K562 (cell line): ENCODE data around the gene RAP2C. TPM values are rescaled to one million over a fixed set of nuclear protein-coding genes. Genes with fewer than 3 reads are reported as not detected.

Experiments
- ATF7 ChIP-seq: fragments of 450-650 bp; IDR thresholded peaks from 2 replicates; pipeline ENCODE4 v1.7.1; 2014; ENCODE audit warnings: mild to moderate bottlenecking, moderate library complexity
- CHD2 ChIP-seq: IDR thresholded peaks from 2 replicates; pipeline ENCODE4 v1.6.1; 2011; ENCODE audit warnings: low read depth, low read length
- CREB1 ChIP-seq, 2 experiments: sonication (generic) in 1 of 2; formaldehyde crosslinking in 1 of 2; IDR thresholded peaks; 2 replicates each; pipeline versions ENCODE4 v1.6.1 to v1.8.0; 2012 to 2022; ENCODE audit warnings: inconsistent platforms in 1 of 2, mild to moderate bottlenecking in 1 of 2, missing genetic modification reagents in 1 of 2, moderate library complexity in 1 of 2
- CTBP1 ChIP-seq: fragments of 450-650 bp; IDR thresholded peaks from 2 replicates; pipeline ENCODE4 v1.6.1; 2016; ENCODE audit warnings: borderline replicate concordance
- EHMT2 ChIP-seq: fragments of 450-650 bp; IDR thresholded peaks from 2 replicates; pipeline ENCODE4 v1.6.1; 2018; ENCODE audit warnings: antibody characterized with exemption
- FOXM1 ChIP-seq, 2 experiments: fragments of 450-650 bp in 1 of 2; sonication (generic) in 1 of 2; formaldehyde crosslinking in 1 of 2; IDR thresholded peaks; 2 replicates each; pipeline versions ENCODE4 v1.6.1 to v1.9.0; 2017 to 2022; ENCODE audit warnings: low read depth in 2 of 2, mild to moderate bottlenecking in 2 of 2, missing genetic modification reagents in 1 of 2, moderate library complexity in 1 of 2
- GTF2E2 ChIP-seq: fragments of 200-800 bp; sonication (Bioruptor generic); IDR thresholded peaks from 2 replicates; pipeline ENCODE4 v1.6.1; 2016; ENCODE audit warnings: missing genetic modification characterization, missing compliant biosample characterization
- ILK ChIP-seq: fragments of 450-650 bp; IDR thresholded peaks from 2 replicates; pipeline ENCODE4 v1.6.1; 2016; ENCODE audit warnings: missing genetic modification characterization, low read depth, mild to moderate bottlenecking, missing compliant biosample characterization, moderate library complexity, borderline replicate concordance
- KLF6 ChIP-seq: fragments of 250-450 bp; sonication (Bioruptor Pico); IDR thresholded peaks from 2 replicates; pipeline ENCODE4 v1.4.0; 2020; ENCODE audit warnings: mild to moderate bottlenecking, moderate library complexity, borderline replicate concordance
- MED1 ChIP-seq: sonication (generic); formaldehyde crosslinking; IDR thresholded peaks from 2 replicates; pipeline ENCODE4 v1.8.1; 2023; ENCODE audit warnings: missing genetic modification reagents, borderline replicate concordance
- MTA3 ChIP-seq: fragments of 450-650 bp; formaldehyde crosslinking; IDR thresholded peaks from 2 replicates; pipeline ENCODE4 v1.6.1; 2017; ENCODE audit warnings: mild to moderate bottlenecking, borderline replicate concordance
- MYNN ChIP-seq, 2 experiments: sonication (generic); formaldehyde crosslinking in 1 of 2; IDR thresholded peaks; 2 replicates each; pipeline versions ENCODE4 v1.5.0 to v1.6.1; 2016 to 2020; ENCODE audit warnings: antibody characterized with exemption in 1 of 2, missing genetic modification reagents in 1 of 2
- NRF1 ChIP-seq, 2 experiments: fragments of 450-650 bp; IDR thresholded peaks in 1 of 2; conservative IDR thresholded peaks in 1 of 2; 2 replicates each; pipeline ENCODE4 v1.6.1; 2014; ENCODE audit warnings: mild to moderate bottlenecking in 2 of 2
- PHTF2 ChIP-seq: fragments of 250-450 bp; sonication (Bioruptor Pico); IDR thresholded peaks from 2 replicates; pipeline ENCODE4 v1.5.0; 2021; ENCODE audit warnings: mild to moderate bottlenecking
- PRPF4 ChIP-seq: fragments of 200-400 bp; formaldehyde crosslinking; IDR thresholded peaks from one replicate; pipeline ENCODE4 v1.6.1; 2017; ENCODE audit warnings: low read length, low read depth, mild to moderate bottlenecking; ENCODE audit not compliant: insufficient read depth, poor library complexity, severe bottlenecking
- RBM15 ChIP-seq: fragments of 200-400 bp; formaldehyde crosslinking; IDR thresholded peaks from 2 replicates; pipeline ENCODE4 v1.6.1; 2018; ENCODE audit warnings: mild to moderate bottlenecking, low read length, moderate library complexity; ENCODE audit not compliant: insufficient read depth
- SAFB2 ChIP-seq: fragments of 200-400 bp; formaldehyde crosslinking; IDR thresholded peaks from 2 replicates; pipeline ENCODE4 v1.6.1; 2018; ENCODE audit warnings: borderline replicate concordance, low read length, low read depth, moderate library complexity; ENCODE audit not compliant: severe bottlenecking
- SIX5 ChIP-seq, 2 experiments: IDR thresholded peaks; 2 replicates each; pipeline ENCODE4 v1.6.1; 2011; ENCODE audit warnings: low read length in 2 of 2, borderline replicate concordance in 1 of 2, low read depth in 1 of 2, mild to moderate bottlenecking in 1 of 2, moderate library complexity in 1 of 2; ENCODE audit not compliant: insufficient read depth in 1 of 2
- SMAD1 ChIP-seq: fragments of 150-350 bp; IDR thresholded peaks from 2 replicates; pipeline ENCODE4 v1.6.1; 2014; ENCODE audit warnings: low read length, low read depth; ENCODE audit not compliant: partially characterized antibody
- SOX6 ChIP-seq: fragments of 450-650 bp; IDR thresholded peaks from 2 replicates; pipeline ENCODE4 v1.6.1; 2014; ENCODE audit warnings: mild to moderate bottlenecking
- XRCC5 ChIP-seq: fragments of 200-400 bp; formaldehyde crosslinking; IDR thresholded peaks from 2 replicates; pipeline ENCODE4 v1.6.1; 2017; ENCODE audit warnings: low read depth, mild to moderate bottlenecking, low read length
- polyA plus RNA-seq, 8 experiments: library from polyadenylated mRNA; depleted of rRNA in 4 of 8; stranded (reverse) in 5 of 8; unstranded in 3 of 8; fragments of >200 nt; fragmentation: Nextera tagmentation in 2 of 8; fragmentation: Illumina TruSeq in 1 of 8; extraction: Ambion mirVana in 2 of 8; extraction: Trizol in 1 of 8; gene quantifications; 2 replicates each; pipeline versions ENCODE4 v1.2.1 to v1.2.3, GENCODE V29; 2011 to 2014; ENCODE audit warnings: inconsistent platforms in 1 of 8, missing spikeins in 1 of 8
- total RNA-seq, 7 experiments: library from RNA; depleted of rRNA in 6 of 7; stranded (reverse); fragments of >200 nt in 6 of 7; fragmentation: Illumina TruSeq in 2 of 7; extraction: Trizol in 2 of 7; gene quantifications; 2 replicates each; pipeline versions ENCODE4 v1.2.1 to v1.2.3, GENCODE V29; 2011 to 2021; ENCODE audit warnings: low replicate concordance in 1 of 7
- TF ChIP-seq, protein P1 (sequence below): fragments of 250-450 bp; sonication (Bioruptor Pico); IDR thresholded peaks from 2 replicates; pipeline ENCODE4 v1.8.0; 2022; ENCODE audit warnings: inconsistent platforms
- TF ChIP-seq, protein P2 (sequence below): fragments of 250-450 bp; sonication (Bioruptor Pico); IDR thresholded peaks from 2 replicates; pipeline ENCODE4 v1.8.0; 2021; ENCODE audit warnings: borderline replicate concordance, mild to moderate bottlenecking, moderate library complexity; ENCODE audit not compliant: poor library complexity, severe bottlenecking
- TF ChIP-seq, protein P3 (sequence below): fragments of 450-650 bp; formaldehyde crosslinking; IDR thresholded peaks from 2 replicates; pipeline ENCODE4 v1.4.0; 2020; ENCODE audit warnings: mild to moderate bottlenecking

Gene RAP2C
- total and polyA plus RNA-seq, 9 of the 15 experiments (the other 6 are each of a cell fraction or from before 2014, with no cell fraction given), result 7.8 to 28.6 (median 18.6) TPM

- TF ChIP-seq, protein P1, sequence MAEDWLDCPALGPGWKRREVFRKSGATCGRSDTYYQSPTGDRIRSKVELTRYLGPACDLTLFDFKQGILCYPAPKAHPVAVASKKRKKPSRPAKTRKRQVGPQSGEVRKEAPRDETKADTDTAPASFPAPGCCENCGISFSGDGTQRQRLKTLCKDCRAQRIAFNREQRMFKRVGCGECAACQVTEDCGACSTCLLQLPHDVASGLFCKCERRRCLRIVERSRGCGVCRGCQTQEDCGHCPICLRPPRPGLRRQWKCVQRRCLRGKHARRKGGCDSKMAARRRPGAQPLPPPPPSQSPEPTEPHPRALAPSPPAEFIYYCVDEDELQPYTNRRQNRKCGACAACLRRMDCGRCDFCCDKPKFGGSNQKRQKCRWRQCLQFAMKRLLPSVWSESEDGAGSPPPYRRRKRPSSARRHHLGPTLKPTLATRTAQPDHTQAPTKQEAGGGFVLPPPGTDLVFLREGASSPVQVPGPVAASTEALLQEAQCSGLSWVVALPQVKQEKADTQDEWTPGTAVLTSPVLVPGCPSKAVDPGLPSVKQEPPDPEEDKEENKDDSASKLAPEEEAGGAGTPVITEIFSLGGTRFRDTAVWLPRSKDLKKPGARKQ, result no peak
- no peak for TF ChIP-seq NRF1 (conservative IDR thresholded peaks at IDR 0.05 in 1 of 2, IDR thresholded peaks at IDR 0.05 in 1 of 2)
- TF ChIP-seq, protein P2, sequence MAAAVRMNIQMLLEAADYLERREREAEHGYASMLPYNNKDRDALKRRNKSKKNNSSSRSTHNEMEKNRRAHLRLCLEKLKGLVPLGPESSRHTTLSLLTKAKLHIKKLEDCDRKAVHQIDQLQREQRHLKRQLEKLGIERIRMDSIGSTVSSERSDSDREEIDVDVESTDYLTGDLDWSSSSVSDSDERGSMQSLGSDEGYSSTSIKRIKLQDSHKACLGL (CRISPR knock-in tag), result no peak
- TF ChIP-seq MTA3, result no peak
- TF ChIP-seq SIX5 (IDR thresholded peaks at IDR 0.05; ENCODE audit: borderline replicate concordance in 1 of 2, insufficient read depth in 1 of 2, low read depth in 1 of 2, low read length in 2 of 2), result 0 out of 4 replicates have a peak, but pooled peaks have one; percentile 12 to 22
- TF ChIP-seq ILK, result no peak
- TF ChIP-seq, protein P3, sequence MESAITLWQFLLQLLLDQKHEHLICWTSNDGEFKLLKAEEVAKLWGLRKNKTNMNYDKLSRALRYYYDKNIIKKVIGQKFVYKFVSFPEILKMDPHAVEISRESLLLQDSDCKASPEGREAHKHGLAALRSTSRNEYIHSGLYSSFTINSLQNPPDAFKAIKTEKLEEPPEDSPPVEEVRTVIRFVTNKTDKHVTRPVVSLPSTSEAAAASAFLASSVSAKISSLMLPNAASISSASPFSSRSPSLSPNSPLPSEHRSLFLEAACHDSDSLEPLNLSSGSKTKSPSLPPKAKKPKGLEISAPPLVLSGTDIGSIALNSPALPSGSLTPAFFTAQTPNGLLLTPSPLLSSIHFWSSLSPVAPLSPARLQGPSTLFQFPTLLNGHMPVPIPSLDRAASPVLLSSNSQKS (CRISPR knock-in tag), result no peak
- no peak for TF ChIP-seq EHMT2
- TF ChIP-seq ATF7, result peak; percentile 32; the same call in 1 of the 2 replicates
- TF ChIP-seq RBM15, result no peak
- peak; percentile 42; the same call in 1 of the 2 replicates for TF ChIP-seq CHD2
- TF ChIP-seq SOX6, result no peak
- TF ChIP-seq CREB1 (IDR thresholded peaks at IDR 0.05), result 0 out of 2 replicates have a peak, but pooled peaks have one; percentile 20
- TF ChIP-seq CREB1 (CRISPR knock-in tag; IDR thresholded peaks at IDR 0.05), result no peak
- no peak for TF ChIP-seq FOXM1 (IDR thresholded peaks at IDR 0.05; ENCODE audit: low read depth)
- TF ChIP-seq FOXM1 (CRISPR knock-in tag; IDR thresholded peaks at IDR 0.05; ENCODE audit: low read depth), result no peak
- no peak for TF ChIP-seq SMAD1
- no peak for TF ChIP-seq MED1 (CRISPR knock-in tag)
- no peak for TF ChIP-seq PHTF2 (CRISPR knock-in tag)
- TF ChIP-seq SAFB2, result no peak
- TF ChIP-seq PRPF4, result no peak
- TF ChIP-seq KLF6 (CRISPR knock-in tag), result peak; percentile 46; the same call in 1 of the 2 replicates
- TF ChIP-seq MYNN (IDR thresholded peaks at IDR 0.05), result no peak
- TF ChIP-seq MYNN (CRISPR knock-in tag; IDR thresholded peaks at IDR 0.05), result no peak
- no peak for TF ChIP-seq CTBP1
- peak; percentile 71; the same call in 1 of the 2 replicates for TF ChIP-seq GTF2E2
- TF ChIP-seq XRCC5, result 0 out of 2 replicates have a peak, but pooled peaks have one; percentile 27
Observed at GRCh38 chrX:132218100-132218812, 991 bp downstream of the RAP2C start (continued).
